CD14-positive monocyte (primary cell): ENCODE results near the gene GALNT14. TPM values are rescaled to one million over a fixed set of nuclear protein-coding genes. Genes with fewer than 3 reads are reported as not detected.

ENCODE experiments used
- DNase-seq, 3 donors: peaks; one replicate each; pipeline ENCODE4 v3.0.0-alpha.2; 2011 to 2022
- H2AFZ ChIP-seq: 2 replicates; pipeline ENCODE4 v1.6.0; 2012; ENCODE audit warnings: mild to moderate bottlenecking, low read depth, low read length, inconsistent platforms; ENCODE audit not compliant: insufficient read depth, poor library complexity, severe bottlenecking
- H3K27ac ChIP-seq, 2 donors: 1 replicate in 1 of 2; 2 replicates in 1 of 2; pipeline ENCODE4 v1.5.1; 2012 to 2013; ENCODE audit warnings: low read length in 2 of 2, control low read depth in 1 of 2, inconsistent platforms in 1 of 2, low read depth in 1 of 2, mild to moderate bottlenecking in 1 of 2
- H3K27me3 ChIP-seq, 2 donors: one replicate each; pipeline versions ENCODE4 v1.6.0 to v1.6.1; 2011 to 2013; ENCODE audit warnings: low read length in 2 of 2; ENCODE audit not compliant: control insufficient read depth in 2 of 2, insufficient read depth in 2 of 2
- H3K36me3 ChIP-seq, 2 donors: replicated peaks in 1 of 2; 1 replicate in 1 of 2; 2 replicates in 1 of 2; pipeline versions ENCODE4 v1.5.1 to v1.6.1; 2012 to 2013; ENCODE audit warnings: low read length in 2 of 2, control low read depth in 1 of 2, inconsistent platforms in 1 of 2, mild to moderate bottlenecking in 1 of 2; ENCODE audit not compliant: insufficient read depth in 2 of 2, control insufficient read depth in 1 of 2
- H3K4me1 ChIP-seq, 2 donors: 1 replicate in 1 of 2; 2 replicates in 1 of 2; pipeline versions ENCODE4 v1.5.1 to v1.6.1; 2012 to 2013; ENCODE audit warnings: low read length in 2 of 2, control low read depth in 1 of 2, inconsistent platforms in 1 of 2, mild to moderate bottlenecking in 1 of 2, moderate library complexity in 1 of 2; ENCODE audit not compliant: insufficient read depth in 2 of 2, control insufficient read depth in 1 of 2
- H3K4me2 ChIP-seq: replicated peaks from 2 replicates; pipeline ENCODE3; 2012; ENCODE audit warnings: low read length, moderate library complexity, mild to moderate bottlenecking; ENCODE audit not compliant: poor library complexity, severe bottlenecking; ENCODE audit errors: extremely low read depth
- H3K4me3 ChIP-seq, 3 experiments: fragments of 200-600 bp in 1 of 3; sonication (generic) in 1 of 3; replicated peaks in 1 of 3; 1 replicate in 2 of 3; 2 replicates in 1 of 3; pipeline ENCODE4 v1.5.1; 2011 to 2013; ENCODE audit warnings: low read length in 3 of 3, mild to moderate bottlenecking in 3 of 3, control low read depth in 2 of 3, low read depth in 2 of 3, inconsistent platforms in 1 of 3, moderate library complexity in 1 of 3
- H3K79me2 ChIP-seq: 2 replicates; pipeline ENCODE4 v1.6.0; 2012; ENCODE audit warnings: mild to moderate bottlenecking, control low read depth, inconsistent platforms, low read length, moderate library complexity; ENCODE audit not compliant: insufficient read depth
- H3K9ac ChIP-seq: 2 replicates; pipeline ENCODE4 v1.6.0; 2017; ENCODE audit warnings: low read length, mild to moderate bottlenecking; ENCODE audit not compliant: insufficient read depth, poor library complexity, severe bottlenecking
- H3K9me3 ChIP-seq, 2 donors: replicated peaks in 1 of 2; 1 replicate in 1 of 2; 2 replicates in 1 of 2; pipeline versions ENCODE4 v1.5.1 to v1.6.1; 2012 to 2013; ENCODE audit warnings: low read length in 2 of 2, control low read depth in 1 of 2; ENCODE audit not compliant: control insufficient read depth in 1 of 2, insufficient read depth in 1 of 2
- H4K20me1 ChIP-seq: 2 replicates; pipeline ENCODE4 v1.6.0; 2012; ENCODE audit warnings: mild to moderate bottlenecking, low read length, control low read depth, moderate library complexity; ENCODE audit not compliant: insufficient read depth
- H3K27ac Mint-ChIP-seq, 7 donors: one replicate each; pipeline ENCODE4 v1.8.0; 2020; ENCODE audit warnings: mild to moderate bottlenecking in 7 of 7, mixed read lengths in 7 of 7, moderate library complexity in 6 of 7, inconsistent platforms in 2 of 7
- H3K27me3 Mint-ChIP-seq, 3 donors: one replicate each; pipeline ENCODE4 v1.8.0; 2021 to 2022; ENCODE audit warnings: low read depth in 3 of 3, mild to moderate bottlenecking in 3 of 3, mixed read lengths in 3 of 3, moderate library complexity in 3 of 3, inconsistent platforms in 1 of 3
- H3K36me3 Mint-ChIP-seq, 2 donors: one replicate each; pipeline ENCODE4 v1.8.0; 2020; ENCODE audit warnings: mixed read lengths in 2 of 2, inconsistent platforms in 1 of 2, mild to moderate bottlenecking in 1 of 2
- H3K4me1 Mint-ChIP-seq: one replicate; pipeline ENCODE4 v1.8.0; 2020; ENCODE audit warnings: mild to moderate bottlenecking, mixed read lengths
- H3K4me3 Mint-ChIP-seq, 2 donors: one replicate each; pipeline ENCODE4 v1.8.0; 2020; ENCODE audit warnings: mild to moderate bottlenecking in 2 of 2, mixed read lengths in 2 of 2, moderate library complexity in 1 of 2
- H3K9me3 Mint-ChIP-seq, 7 donors: one replicate each; pipeline ENCODE4 v1.8.0; 2020 to 2022; ENCODE audit warnings: mixed read lengths in 7 of 7, mild to moderate bottlenecking in 6 of 7, moderate library complexity in 6 of 7, inconsistent platforms in 2 of 7
- CTCF ChIP-seq: fragments of 200-600 bp; IDR thresholded peaks from one replicate; pipeline ENCODE4 v1.8.0; 2022; ENCODE audit warnings: antibody characterized with exemption, mild to moderate bottlenecking
- WGBS: methylation state at CpG from one replicate; pipeline ENCODE4 v1.1.5; 2013; ENCODE audit warnings: missing lambda C conversion rate; ENCODE audit not compliant: insufficient coverage; 5-methylcytosine and 5-hydroxymethylcytosine counted together
- intact Hi-C, 2 donors: fragments of 100-400 bp; cut with micrococcal nuclease; formaldehyde crosslinking; loops; one replicate each; pipeline versions ENCODE4 v1.15.0 to v1.15.1; 2023
- polyA plus RNA-seq, 3 donors: library from polyadenylated mRNA; depleted of rRNA in 1 of 3; unstranded in 2 of 3; stranded (reverse) in 1 of 3; fragments of 300-500 nt in 2 of 3; fragments of >200 nt in 1 of 3; fragmentation: Illumina TruSeq in 2 of 3; gene quantifications; 1 replicate in 2 of 3; 2 replicates in 1 of 3; pipeline ENCODE4 v1.2.3, GENCODE V29; 2012 to 2021

GALNT14 gene
- polyA plus RNA-seq, 3 donors, result 0.33 TPM; not detected in 2

GRCh38 chr2:30871980-30872789, 266.1 kb downstream of the GALNT14 start:
- TF ChIP-seq CTCF, result no peak
- peaks cover 0 to 12% (median 6%) of the 10 kb centered on the region in 7 donors for H3K9me3 Mint-ChIP-seq
- Histone ChIP-seq H4K20me1 (no peaks in the 10 kb centered on the region), H3K36me3 (no peaks in the 10 kb centered on the region), H3K27me3 (no peaks in the 10 kb centered on the region), H3K79me2 (no peaks in the 10 kb centered on the region), H3K4me2 (no peak overlapping the region), H2AFZ (no peak overlapping the region), H3K9ac (no peak overlapping the region), H3K27ac (no peak overlapping the region), H3K4me3 (no peak overlapping the region), H3K4me1 (peaks cover 2 to 3% of the 10 kb centered on the region in 2 donors), H3K9me3 (no peaks in the 10 kb centered on the region)
- peaks cover 0 to 2% (median 2%) of the 10 kb centered on the region in 3 donors for H3K27me3 Mint-ChIP-seq
- H3K4me1 Mint-ChIP-seq, result peaks cover 3% of the 10 kb centered on the region
- H3K4me3 Mint-ChIP-seq, result no peak overlapping the region
- no peaks in the 10 kb centered on the region for H3K36me3 Mint-ChIP-seq
- no peak overlapping the region for H3K27ac Mint-ChIP-seq
- no peak for DNase-seq
- WGBS, result 70% methylated on average over 4 of the region's 6 CpGs
- intact Hi-C loops, result no loop called here

GRCh38 chr2:30871440-30871839, 266.8 kb downstream of the GALNT14 start:
- WGBS, result 90% methylated on average over 2 of the region's 3 CpGs
- intact Hi-C loops, result no loop called here
- H3K9ac ChIP-seq, result no peak overlapping the region
- Mint-ChIP-seq H3K4me1 (peaks cover 10% of the 10 kb centered on the region), H3K27ac (no peak overlapping the region), H3K4me3 (no peak overlapping the region), H3K36me3 (no peaks in the 10 kb centered on the region), H3K9me3 (peaks cover 0 to 12% (median 6%) of the 10 kb centered on the region in 7 donors), H3K27me3 (peaks cover 0 to 2% (median 2%) of the 10 kb centered on the region in 3 donors)
- H2AFZ ChIP-seq, result no peak overlapping the region
- H3K79me2 ChIP-seq, result no peaks in the 10 kb centered on the region
- H3K4me1 ChIP-seq, result peaks cover 10% of the 10 kb centered on the region in 2 donors
- H3K36me3 ChIP-seq, result no peaks in the 10 kb centered on the region
- H3K4me3 ChIP-seq, result no peak overlapping the region
- TF ChIP-seq CTCF, result no peak
- DNase-seq, result no peak
- no peaks in the 10 kb centered on the region for H4K20me1 ChIP-seq
- no peak overlapping the region for H3K27ac ChIP-seq
- H3K4me2 ChIP-seq, result no peak overlapping the region
- H3K27me3 ChIP-seq, result no peaks in the 10 kb centered on the region
- H3K9me3 ChIP-seq, result no peaks in the 10 kb centered on the region
